ENCODE measurements around the gene SUSD2.
"Not testable (repeated sequence)": the region's sequence is repeated elsewhere in the genome, so short reads cannot be mapped to it uniquely, and the experiment has no call there.

SUSD2 gene

DNA sequence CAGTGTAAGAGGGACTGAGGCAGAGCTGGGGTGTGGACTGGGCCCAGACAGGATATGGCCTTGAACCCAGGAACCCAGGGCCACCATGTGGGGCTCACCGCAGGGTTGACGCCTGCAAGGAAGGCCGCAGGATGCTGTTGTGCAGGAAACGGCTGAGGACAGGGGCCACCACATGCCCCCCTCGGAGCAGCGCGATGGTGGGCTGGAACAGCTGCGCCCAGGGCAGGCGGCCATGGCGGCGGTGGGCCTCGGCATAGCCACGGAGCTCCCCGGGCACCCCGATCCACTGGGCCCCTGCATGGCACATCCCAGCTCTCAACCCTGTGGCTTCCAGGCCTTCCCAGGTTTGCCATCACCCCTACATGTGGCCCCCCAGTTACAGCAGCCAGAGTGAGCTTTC, 51.4 kb downstream of the SUSD2 start:
- Histone ChIP-seq H3K27ac (ENCODE audit: insufficient read depth in 1 of 2, low read depth in 1 of 2, low read length in 2 of 2, poor library complexity in 1 of 2, severe bottlenecking in 2 of 2) (no peak overlapping the region), H3K27me3 (replicated peaks in 2 of 5; ENCODE audit: control insufficient read depth in 4 of 5, insufficient read depth in 5 of 5, low read length in 4 of 5) (no peaks in the 10 kb centered on the region), H3K4me1 (ENCODE audit: control extremely low read depth in 1 of 4, control insufficient read depth in 4 of 4, insufficient read depth in 4 of 4, low read length in 3 of 4) (peaks cover 0 to 8% (median 1%) of the 10 kb centered on the region in 4 experiments), H3K36me3 (ENCODE audit: control insufficient read depth in 4 of 4, insufficient read depth in 4 of 4, low read length in 3 of 4) (peaks cover 0 to 16% (median 0%) of the 10 kb centered on the region in 4 experiments), H3K4me3 (ENCODE audit: control insufficient read depth in 1 of 7, extremely low read depth in 1 of 7, insufficient read depth in 4 of 7, low read depth in 2 of 7, low read length in 6 of 7) (no peak overlapping the region), H3K9me3 (ENCODE audit: control extremely low read depth in 1 of 5, control insufficient read depth in 4 of 5, insufficient read depth in 2 of 5, low read depth in 1 of 5, low read length in 4 of 5) (no peaks in the 10 kb centered on the region)
- DNase-seq, result no peak
- 95% methylated on average over 11 of the region's 15 CpGs for WGBS (ENCODE audit: insufficient coverage)
- ChIA-PET POLR2A (no interaction called here), CTCF (interaction anchor here (0.9 to 4.2 kb wide), 7 partner anchors 12 to 75 kb away, joined by 3 to 40 read pairs (median 6); no protein-coding TSS in a partner anchor)

DNA sequence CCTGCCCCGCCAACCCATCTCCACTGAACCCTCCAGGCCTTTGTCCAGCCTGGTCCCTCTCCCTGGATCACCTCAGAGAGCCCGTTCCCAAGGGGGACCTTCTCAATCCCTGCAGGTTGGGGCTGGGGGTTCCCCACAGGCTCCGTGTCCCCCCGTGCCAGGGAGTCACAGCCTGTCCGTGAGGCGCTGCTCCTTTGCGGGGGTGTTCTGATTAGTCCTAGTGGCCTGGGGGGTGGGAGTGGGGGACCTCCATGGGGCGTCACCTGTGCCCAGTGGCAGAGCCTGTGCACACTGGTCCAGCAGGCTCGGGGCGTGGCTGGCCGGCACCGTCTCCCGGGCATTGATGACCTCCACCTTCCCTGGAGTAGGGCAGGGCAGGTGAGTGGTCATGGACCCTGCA, 51.9 kb downstream of the SUSD2 start:
- 95% methylated on average over 12 of the region's 13 CpGs for WGBS (ENCODE audit: insufficient coverage)
- POLR2A ChIA-PET, result no interaction called here
- DNase-seq, result no peak
- Histone ChIP-seq H3K27me3 (replicated peaks in 2 of 5; ENCODE audit: control insufficient read depth in 4 of 5, insufficient read depth in 5 of 5, low read length in 4 of 5) (no peaks in the 10 kb centered on the region), H3K4me3 (ENCODE audit: control insufficient read depth in 1 of 7, extremely low read depth in 1 of 7, insufficient read depth in 4 of 7, low read depth in 2 of 7, low read length in 6 of 7) (no peak overlapping the region), H3K9me3 (ENCODE audit: control extremely low read depth in 1 of 5, control insufficient read depth in 4 of 5, insufficient read depth in 2 of 5, low read depth in 1 of 5, low read length in 4 of 5) (no peaks in the 10 kb centered on the region), H3K27ac (ENCODE audit: insufficient read depth in 1 of 2, low read depth in 1 of 2, low read length in 2 of 2, poor library complexity in 1 of 2, severe bottlenecking in 2 of 2) (no peak overlapping the region), H3K36me3 (ENCODE audit: control insufficient read depth in 4 of 4, insufficient read depth in 4 of 4, low read length in 3 of 4) (peaks cover 0 to 16% (median 0%) of the 10 kb centered on the region in 4 experiments), H3K4me1 (ENCODE audit: control extremely low read depth in 1 of 4, control insufficient read depth in 4 of 4, insufficient read depth in 4 of 4, low read length in 3 of 4) (peaks cover 0 to 8% (median 1%) of the 10 kb centered on the region in 4 experiments)
- CTCF ChIA-PET, result interaction anchor here (2.0 to 4.2 kb wide), 2 partner anchors 43 kb away, joined by 14 to 40 read pairs; no protein-coding TSS in a partner anchor

DNA sequence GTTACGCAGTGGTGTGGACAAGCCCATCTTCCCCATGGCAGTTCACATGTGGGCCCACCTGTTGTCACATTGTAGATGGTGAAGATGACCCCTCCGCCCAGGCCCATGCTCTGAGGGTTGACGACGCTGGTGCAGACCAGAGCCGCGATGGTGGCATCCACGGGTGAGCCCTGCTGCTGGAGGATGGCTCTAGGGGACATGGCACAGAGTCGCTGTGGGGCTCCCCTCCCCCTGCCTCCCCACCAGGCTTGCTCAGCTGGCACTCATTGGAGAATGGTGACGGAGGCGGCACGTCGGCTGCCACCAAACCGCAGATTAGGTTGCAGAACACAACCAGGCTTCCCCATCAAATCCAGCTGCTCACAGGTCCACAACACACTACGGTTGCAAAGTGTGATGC, 52.5 kb downstream of the SUSD2 start:
- POLR2A ChIA-PET, result no interaction called here
- Histone ChIP-seq H3K27ac (ENCODE audit: insufficient read depth in 1 of 2, low read depth in 1 of 2, low read length in 2 of 2, poor library complexity in 1 of 2, severe bottlenecking in 2 of 2) (no peak overlapping the region), H3K27me3 (replicated peaks in 2 of 5; ENCODE audit: control insufficient read depth in 4 of 5, insufficient read depth in 5 of 5, low read length in 4 of 5) (no peaks in the 10 kb centered on the region), H3K36me3 (ENCODE audit: control insufficient read depth in 4 of 4, insufficient read depth in 4 of 4, low read length in 3 of 4) (peaks cover 0 to 15% (median 0%) of the 10 kb centered on the region in 4 experiments), H3K4me3 (ENCODE audit: control insufficient read depth in 1 of 7, extremely low read depth in 1 of 7, insufficient read depth in 4 of 7, low read depth in 2 of 7, low read length in 6 of 7) (no peak overlapping the region), H3K4me1 (ENCODE audit: control extremely low read depth in 1 of 4, control insufficient read depth in 4 of 4, insufficient read depth in 4 of 4, low read length in 3 of 4) (peaks cover 0 to 8% (median 1%) of the 10 kb centered on the region in 4 experiments), H3K9me3 (ENCODE audit: control extremely low read depth in 1 of 5, control insufficient read depth in 4 of 5, insufficient read depth in 2 of 5, low read depth in 1 of 5, low read length in 4 of 5) (no peaks in the 10 kb centered on the region)
- CTCF ChIA-PET, result interaction anchor here (1.5 to 2.0 kb wide), 2 partner anchors 9 to 43 kb away, joined by 4 to 14 read pairs; no protein-coding TSS in a partner anchor
- no peak for DNase-seq
- WGBS (ENCODE audit: insufficient coverage), result 94% methylated on average over 14 of the region's 14 CpGs

DNA sequence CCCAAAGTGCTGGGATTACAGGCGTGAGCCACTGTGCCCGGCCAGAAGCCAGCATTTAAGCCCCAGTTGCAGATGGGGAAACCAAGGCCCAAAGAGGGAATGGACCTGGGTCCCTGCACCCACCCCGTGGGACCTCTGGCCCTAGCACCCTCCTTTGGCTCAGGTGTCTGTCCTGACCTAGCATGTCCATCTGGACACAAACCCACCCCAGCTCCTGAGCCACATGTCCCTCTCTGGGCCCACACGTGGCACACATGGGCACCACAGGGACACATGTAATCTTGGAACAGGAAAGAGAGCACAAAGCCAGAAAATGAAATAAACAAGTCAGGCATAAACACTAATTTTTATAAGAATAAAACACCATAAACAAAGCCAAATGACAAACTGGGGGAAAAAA, 54.0 kb downstream of the SUSD2 start:
- peaks cover 0 to 14% (median 0%) of the 10 kb centered on the region in 4 experiments for H3K36me3 ChIP-seq (ENCODE audit: control insufficient read depth in 4 of 4, insufficient read depth in 4 of 4, low read length in 3 of 4)
- H3K4me1 ChIP-seq (ENCODE audit: control extremely low read depth in 1 of 4, control insufficient read depth in 4 of 4, insufficient read depth in 4 of 4, low read length in 3 of 4), result peaks cover 0 to 11% (median 1%) of the 10 kb centered on the region in 4 experiments
- CTCF ChIA-PET, result interaction anchor here (0.7 to 2.0 kb wide), 2 partner anchors 35 to 45 kb away, joined by 3 to 14 read pairs; no protein-coding TSS in a partner anchor
- DNase-seq, result no peak
- no peaks in the 10 kb centered on the region for H3K27me3 ChIP-seq (replicated peaks in 2 of 5; ENCODE audit: control insufficient read depth in 4 of 5, insufficient read depth in 5 of 5, low read length in 4 of 5)
- no peak overlapping the region for H3K27ac ChIP-seq (ENCODE audit: insufficient read depth in 1 of 2, low read depth in 1 of 2, low read length in 2 of 2, poor library complexity in 1 of 2, severe bottlenecking in 2 of 2)
- no peaks in the 10 kb centered on the region for H3K9me3 ChIP-seq (ENCODE audit: control extremely low read depth in 1 of 5, control insufficient read depth in 4 of 5, insufficient read depth in 2 of 5, low read depth in 1 of 5, low read length in 4 of 5)
- WGBS (ENCODE audit: insufficient coverage), result 100% methylated on average over 3 of the region's 4 CpGs
- POLR2A ChIA-PET, result no interaction called here
- no peak overlapping the region for H3K4me3 ChIP-seq (ENCODE audit: control insufficient read depth in 1 of 7, extremely low read depth in 1 of 7, insufficient read depth in 4 of 7, low read depth in 2 of 7, low read length in 6 of 7)

DNA sequence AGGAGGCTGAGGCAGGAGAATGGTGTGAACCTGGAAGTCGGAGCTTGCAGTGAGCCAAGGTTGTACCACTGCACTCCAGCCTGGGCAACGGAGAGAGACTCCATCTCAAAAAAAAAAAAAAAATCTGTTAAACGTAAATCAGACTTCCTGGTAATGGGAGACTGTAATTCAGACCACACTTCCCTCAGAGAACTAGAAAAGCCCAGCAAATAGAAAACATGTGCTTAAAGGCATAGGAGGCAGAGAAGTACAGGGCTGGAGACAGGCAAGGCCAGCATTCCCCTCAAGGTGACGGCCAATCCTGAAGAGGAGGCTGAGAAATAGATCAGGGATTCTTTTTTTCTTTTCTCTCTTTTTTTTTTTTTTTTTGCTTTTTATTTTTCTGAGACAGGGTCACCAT, 55.4 kb downstream of the SUSD2 start:
- WGBS (ENCODE audit: insufficient coverage), result no CpG with 5 or more reads among the region's 4 CpGs
- no peak for DNase-seq
- CTCF ChIA-PET, result no interaction called here

DNA sequence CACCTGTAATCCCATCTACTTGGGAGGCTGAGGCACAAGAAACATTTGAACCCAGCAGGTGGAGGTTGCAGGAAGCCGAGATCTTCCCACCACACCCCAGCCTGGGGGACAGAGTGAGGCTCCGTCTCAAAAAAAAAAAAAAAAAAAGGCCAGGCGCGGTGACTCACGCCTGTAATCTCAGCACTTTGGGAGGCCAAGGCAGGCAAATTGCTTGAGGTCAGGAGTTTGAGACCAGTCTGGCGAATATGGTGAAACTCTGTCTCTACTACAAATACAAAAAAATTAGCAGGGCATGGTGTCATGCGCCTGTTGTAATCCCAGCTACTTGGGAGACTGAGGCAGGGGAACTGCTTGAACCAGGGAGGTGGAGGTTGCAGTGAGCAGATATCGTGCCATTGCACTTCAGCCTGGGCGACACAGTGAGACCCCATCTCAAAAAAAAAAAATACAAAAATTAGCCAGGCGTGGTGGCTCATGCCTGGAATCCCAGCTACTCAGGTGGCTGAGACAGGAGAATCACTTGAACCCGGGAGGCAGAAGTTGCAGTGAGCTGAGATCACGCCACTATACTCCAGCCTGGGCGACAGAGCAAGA, 56.9 kb downstream of the SUSD2 start:
- H3K27me3 ChIP-seq (replicated peaks in 2 of 5; ENCODE audit: control insufficient read depth in 4 of 5, insufficient read depth in 5 of 5, low read length in 4 of 5); DNase-seq; H3K4me3 ChIP-seq (ENCODE audit: control insufficient read depth in 1 of 7, extremely low read depth in 1 of 7, insufficient read depth in 4 of 7, low read depth in 2 of 7, low read length in 6 of 7); H3K36me3 ChIP-seq (ENCODE audit: control insufficient read depth in 4 of 4, insufficient read depth in 4 of 4, low read length in 3 of 4); H3K9me3 ChIP-seq (ENCODE audit: control extremely low read depth in 1 of 5, control insufficient read depth in 4 of 5, insufficient read depth in 2 of 5, low read depth in 1 of 5, low read length in 4 of 5); POLR2A ChIA-PET; H3K27ac ChIP-seq (ENCODE audit: insufficient read depth in 1 of 2, low read depth in 1 of 2, low read length in 2 of 2, poor library complexity in 1 of 2, severe bottlenecking in 2 of 2): not testable (repeated sequence)
- peaks cover 0 to 34% (median 14%) of the 10 kb centered on the region in 4 experiments for H3K4me1 ChIP-seq (ENCODE audit: control extremely low read depth in 1 of 4, control insufficient read depth in 4 of 4, insufficient read depth in 4 of 4, low read length in 3 of 4)
- WGBS (ENCODE audit: insufficient coverage), result 100% methylated on average over 7 of the region's 13 CpGs
- CTCF ChIA-PET, result interaction anchor here (0.6 to 1.1 kb wide), 2 partner anchors 23 to 605 kb away, joined by 3 to 4 read pairs; no protein-coding TSS in a partner anchor

More for the DNA sequence above, 55.4 kb downstream of the SUSD2 start:
- peaks cover 0 to 20% (median 1%) of the 10 kb centered on the region in 4 experiments for H3K4me1 ChIP-seq (ENCODE audit: control extremely low read depth in 1 of 4, control insufficient read depth in 4 of 4, insufficient read depth in 4 of 4, low read length in 3 of 4)
- no peak overlapping the region for H3K4me3 ChIP-seq (ENCODE audit: control insufficient read depth in 1 of 7, extremely low read depth in 1 of 7, insufficient read depth in 4 of 7, low read depth in 2 of 7, low read length in 6 of 7)
- no peak overlapping the region for H3K27ac ChIP-seq (ENCODE audit: insufficient read depth in 1 of 2, low read depth in 1 of 2, low read length in 2 of 2, poor library complexity in 1 of 2, severe bottlenecking in 2 of 2)
- H3K27me3 ChIP-seq (replicated peaks in 2 of 5; ENCODE audit: control insufficient read depth in 4 of 5, insufficient read depth in 5 of 5, low read length in 4 of 5), result no peaks in the 10 kb centered on the region
- POLR2A ChIA-PET, result no interaction called here
- H3K9me3 ChIP-seq (ENCODE audit: control extremely low read depth in 1 of 5, control insufficient read depth in 4 of 5, insufficient read depth in 2 of 5, low read depth in 1 of 5, low read length in 4 of 5), result no peaks in the 10 kb centered on the region
- peaks cover 0 to 4% (median 0%) of the 10 kb centered on the region in 4 experiments for H3K36me3 ChIP-seq (ENCODE audit: control insufficient read depth in 4 of 4, insufficient read depth in 4 of 4, low read length in 3 of 4)

All from common myeloid progenitor, CD34-positive (primary cell).